NK-92 treated with Interleukin-12 subunit alpha and Interleukin-12 subunit beta, amount 100 ng/mL, for 24 hours (cell line): ENCODE data around the gene SMPD3.

Source experiments
- DNase-seq: peaks from one replicate; lab custom pipeline; 2025; lab: John Stamatoyannopoulos, UW

SMPD3 gene

DNA sequence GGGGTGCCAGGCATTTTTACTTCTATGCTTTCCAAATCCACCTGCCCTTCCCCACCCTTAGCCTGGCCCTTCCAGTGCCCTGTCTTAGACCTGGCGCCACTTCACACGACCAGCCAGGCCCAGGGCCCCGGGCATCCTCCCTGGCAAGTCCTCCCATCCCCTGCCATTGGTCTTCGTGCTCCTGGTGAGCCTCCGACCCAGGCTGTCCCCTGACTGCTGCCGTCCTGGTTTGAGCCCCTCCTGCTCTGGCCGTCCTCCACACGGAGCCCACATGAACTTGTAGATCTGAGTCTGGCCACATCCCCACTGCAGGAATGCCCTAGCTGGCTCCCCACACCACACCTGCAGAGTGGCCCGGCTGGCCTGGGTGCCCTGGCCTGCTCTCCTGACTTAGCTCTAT, 93.5 kb downstream of the SMPD3 start:
- no peak for DNase-seq

GRCh38 chr16:68353366-68353765, 94.9 kb downstream of the SMPD3 start:
- no peak for DNase-seq

GRCh38 chr16:68351991-68352431, 96.3 kb downstream of the SMPD3 start:
- no peak for DNase-seq

GRCh38 chr16:68351463-68351862, 96.8 kb downstream of the SMPD3 start:
- DNase-seq = no peak

DNA sequence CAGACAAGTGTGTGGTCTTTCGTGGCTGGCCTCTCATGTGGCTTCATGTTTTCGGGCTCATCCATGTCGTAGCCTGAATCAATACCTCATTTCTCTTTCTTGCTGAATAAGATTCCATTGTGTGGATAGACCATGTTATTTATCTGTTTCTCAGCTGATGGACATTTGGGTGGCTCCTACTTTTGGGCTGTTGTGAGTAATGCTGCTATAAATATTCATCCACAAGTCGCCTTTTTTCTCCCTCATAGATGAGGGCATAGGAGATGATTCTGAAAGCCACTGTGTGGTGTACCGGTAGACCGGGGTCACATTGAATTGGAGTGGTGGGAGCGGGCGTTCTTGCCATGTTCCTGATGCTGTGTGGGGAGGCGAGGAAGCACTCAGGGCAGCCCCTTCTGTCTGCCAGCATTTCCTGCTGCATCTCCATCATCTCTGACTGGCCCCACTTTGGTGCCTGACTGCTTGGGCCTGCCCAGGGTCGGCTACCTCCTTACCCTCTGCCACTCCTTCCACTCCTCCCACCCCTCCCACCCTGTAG, 97.4 kb downstream of the SMPD3 start:
- DNase-seq = no peak

DNA sequence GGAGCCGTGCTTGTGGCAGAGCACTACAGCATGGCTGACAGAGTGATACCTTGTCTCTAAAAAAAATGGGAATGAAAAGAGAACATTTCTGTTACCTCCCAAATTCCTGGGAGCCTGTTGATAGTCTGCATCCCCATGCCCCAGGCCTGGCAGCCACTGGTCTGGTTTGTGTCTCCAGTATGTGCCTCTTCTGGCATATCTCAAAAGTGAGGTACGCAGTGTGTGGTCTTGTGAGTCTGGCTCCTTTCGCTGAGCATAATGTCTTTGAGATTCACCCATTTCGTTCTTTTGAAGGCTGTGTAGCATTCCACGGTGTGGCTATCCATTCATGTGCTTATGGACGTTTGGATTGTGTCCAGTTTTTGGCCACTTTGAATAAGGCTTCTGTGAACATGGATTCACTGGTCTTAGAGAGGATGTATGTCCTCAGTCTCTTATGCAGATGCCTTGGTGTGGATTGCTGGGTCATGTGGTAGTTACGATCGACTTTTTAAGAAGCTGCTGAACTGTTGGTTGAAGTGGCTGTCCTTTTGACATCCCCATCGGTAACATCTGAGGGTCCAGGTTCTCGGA, 98.4 kb downstream of the SMPD3 start:
- no peak for DNase-seq

DNA sequence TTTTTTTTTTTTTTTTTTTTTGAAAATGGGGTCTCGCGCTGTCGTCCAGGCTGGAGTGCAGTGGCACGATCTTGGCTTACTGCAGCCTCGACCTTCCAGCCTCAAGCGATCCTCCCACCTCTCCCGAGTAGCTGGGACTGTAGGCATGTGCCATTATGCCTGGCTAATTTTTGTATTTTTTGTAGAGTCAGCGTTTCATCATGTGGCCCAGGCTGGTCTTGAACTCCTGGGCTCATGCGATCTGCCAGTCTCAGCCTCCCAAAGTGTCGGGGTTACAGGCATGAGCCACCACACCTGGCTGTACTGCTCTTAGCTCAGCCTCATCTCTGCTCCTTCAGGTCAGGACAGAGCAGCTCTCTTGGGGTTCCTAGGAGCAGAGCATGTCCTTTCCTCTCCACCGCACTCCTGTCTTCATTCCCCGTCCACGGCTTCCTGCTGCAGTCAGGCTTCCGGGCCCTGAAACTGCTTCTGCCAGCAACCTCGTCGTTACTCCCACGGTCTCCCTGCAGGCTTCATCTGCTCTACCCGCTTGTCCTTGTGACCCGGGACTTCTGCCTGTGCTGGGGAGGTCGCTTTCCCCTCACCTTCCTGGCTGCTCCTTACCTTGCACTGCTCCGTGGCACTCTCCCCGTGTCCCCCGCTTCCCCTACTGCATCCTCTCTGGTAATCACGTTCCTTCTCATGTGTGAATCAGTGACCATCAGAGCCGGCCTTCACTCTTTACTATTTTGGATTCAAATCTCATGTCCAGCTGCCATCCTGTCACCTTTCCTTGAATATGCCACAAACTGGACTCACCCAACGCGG, 99.5 kb downstream of the SMPD3 start:
- no peak for DNase-seq

- DNase-seq = no peak
Observed at GRCh38 chr16:68347605-68348004, 100.7 kb downstream of the SMPD3 start.

GRCh38 chr16:68346892-68347480, 101.3 kb downstream of the SMPD3 start:
- DNase-seq = no peak

DNA sequence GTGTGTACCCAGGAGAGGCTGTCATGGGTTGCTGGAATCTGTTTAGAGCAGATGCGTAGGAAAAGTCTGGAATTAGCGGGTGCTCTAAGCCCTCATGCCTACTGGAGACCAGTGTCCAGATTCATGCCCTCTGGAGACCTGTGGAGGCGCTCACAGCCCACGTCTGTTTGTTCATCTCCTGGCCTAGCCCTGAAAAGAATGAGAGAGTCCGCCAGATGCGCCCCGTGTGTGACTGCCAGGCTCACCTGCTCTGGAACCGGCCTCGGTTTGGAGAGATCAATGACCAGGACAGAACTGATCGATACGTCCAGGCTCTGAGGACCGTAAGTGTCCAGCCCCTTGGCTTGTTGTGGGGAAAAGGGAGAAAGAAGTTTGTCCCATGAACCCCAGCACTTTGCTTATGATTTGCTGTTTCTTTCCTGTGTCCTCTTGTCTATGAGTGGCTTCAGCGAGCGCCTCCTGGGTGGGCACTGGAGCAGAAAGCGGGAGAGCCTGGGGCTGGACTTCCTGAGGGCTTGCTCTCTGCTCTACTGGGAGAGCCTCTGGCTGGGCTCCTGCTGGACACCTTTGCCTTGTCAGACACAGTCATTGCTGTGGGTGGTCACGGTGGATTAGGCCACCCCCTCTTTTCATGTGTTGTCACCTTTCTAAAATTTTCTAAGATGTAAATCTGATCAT, 102.2 kb downstream of the SMPD3 start:
- DNase-seq = no peak

- no peak for DNase-seq
Observed at GRCh38 chr16:68345351-68345810, 102.9 kb downstream of the SMPD3 start.

DNA sequence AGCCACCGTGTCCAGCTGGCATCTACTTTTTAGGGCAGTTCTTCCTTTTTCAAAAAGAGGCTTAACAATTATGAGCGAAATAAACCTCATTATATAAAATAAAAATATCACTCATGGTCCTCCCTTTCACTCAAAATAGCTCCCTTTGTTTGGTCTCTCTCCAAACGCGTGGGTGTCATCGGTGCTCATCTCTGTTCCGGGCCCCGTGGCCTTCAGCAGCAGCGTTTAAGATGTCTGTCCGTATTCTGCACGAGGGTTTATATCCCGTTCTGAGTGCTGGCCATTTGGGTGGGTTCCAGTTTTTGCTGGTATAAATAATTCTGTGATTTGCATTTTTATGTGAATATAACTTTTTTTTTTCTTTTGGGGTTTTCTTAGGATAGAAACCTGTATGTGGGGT, 104.1 kb downstream of the SMPD3 start:
- DNase-seq = no peak

DNA sequence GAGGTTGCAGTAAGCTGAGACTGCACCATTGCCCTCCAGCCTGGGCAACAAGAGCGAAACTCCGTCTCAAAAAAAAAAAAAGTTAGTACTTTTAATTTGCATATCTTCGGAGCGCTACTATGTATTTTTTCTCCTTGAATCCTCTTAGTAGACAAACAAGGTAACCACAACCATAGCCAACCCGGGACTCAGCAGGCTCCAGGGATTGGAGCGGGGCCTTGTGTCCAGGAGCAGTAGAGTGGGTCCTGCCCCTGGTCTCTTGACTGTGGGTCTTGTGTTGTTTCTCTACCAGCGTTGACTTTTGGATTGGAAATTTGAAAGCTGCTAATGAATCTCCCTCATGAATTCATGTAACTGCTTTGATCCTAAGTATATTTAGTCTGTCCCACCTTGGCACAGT, 105.2 kb downstream of the SMPD3 start:
- no peak for DNase-seq

GRCh38 chr16:68342620-68343019, 105.7 kb downstream of the SMPD3 start:
- no peak for DNase-seq

GRCh38 chr16:68339214-68339613, 109.1 kb downstream of the SMPD3 start:
- no peak for DNase-seq

- DNase-seq = no peak
Observed at GRCh38 chr16:68338326-68339119, 109.8 kb downstream of the SMPD3 start.

DNA sequence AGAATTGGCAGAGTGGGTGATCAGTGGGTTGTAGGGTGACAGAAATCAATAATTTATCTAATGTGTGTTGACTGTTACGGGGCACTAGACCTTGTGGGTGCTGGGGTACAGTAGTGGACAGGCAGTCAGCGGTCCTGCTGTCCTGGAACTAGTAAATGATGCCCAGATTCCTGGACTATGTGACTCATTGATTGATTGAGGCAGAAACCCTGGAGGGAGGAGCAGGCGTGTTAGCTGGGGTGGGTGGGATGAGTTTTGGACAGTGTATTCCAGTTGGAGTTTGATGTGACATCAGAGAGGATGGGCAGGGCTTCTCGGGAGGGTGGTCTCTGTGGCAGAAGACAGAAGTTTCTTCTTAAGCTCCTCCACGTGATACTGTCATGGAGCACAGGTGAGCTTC, 113.1 kb downstream of the SMPD3 start:
- DNase-seq = no peak

DNA sequence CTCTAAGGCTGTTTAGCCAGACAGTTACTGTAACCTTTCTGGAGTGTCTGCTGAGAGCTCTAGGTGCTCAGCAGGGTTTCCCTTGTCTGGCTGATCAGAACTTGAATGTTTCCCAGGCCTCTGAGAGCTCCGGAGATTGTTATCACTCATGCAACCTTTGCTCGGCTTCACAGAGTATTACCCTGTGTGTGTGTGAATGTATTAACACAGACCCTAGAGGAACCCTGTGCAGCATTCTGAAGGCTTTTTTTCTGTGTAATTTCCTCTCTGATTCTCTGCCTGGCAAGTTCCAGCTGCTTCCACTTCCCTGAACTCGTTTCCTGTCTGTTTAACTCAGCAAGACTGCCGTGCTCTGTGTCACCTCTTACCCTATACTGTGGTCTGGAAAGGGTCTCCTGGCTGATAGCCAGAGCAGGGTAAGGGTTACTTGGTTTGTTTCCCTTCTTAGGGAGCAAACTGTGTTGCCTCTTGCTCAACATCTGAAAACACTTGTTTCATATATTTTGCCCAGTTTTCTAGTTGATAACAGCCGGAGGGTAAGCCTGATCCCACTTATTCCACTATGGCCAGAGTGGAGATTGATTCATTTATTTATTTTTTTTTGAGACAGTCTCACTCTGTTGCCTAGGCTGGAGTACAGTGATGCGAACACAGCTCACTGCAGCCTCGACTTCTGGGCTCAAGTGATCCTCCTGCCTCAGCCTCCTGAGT, 115.7 kb downstream of the SMPD3 start:
- DNase-seq = no peak

DNA sequence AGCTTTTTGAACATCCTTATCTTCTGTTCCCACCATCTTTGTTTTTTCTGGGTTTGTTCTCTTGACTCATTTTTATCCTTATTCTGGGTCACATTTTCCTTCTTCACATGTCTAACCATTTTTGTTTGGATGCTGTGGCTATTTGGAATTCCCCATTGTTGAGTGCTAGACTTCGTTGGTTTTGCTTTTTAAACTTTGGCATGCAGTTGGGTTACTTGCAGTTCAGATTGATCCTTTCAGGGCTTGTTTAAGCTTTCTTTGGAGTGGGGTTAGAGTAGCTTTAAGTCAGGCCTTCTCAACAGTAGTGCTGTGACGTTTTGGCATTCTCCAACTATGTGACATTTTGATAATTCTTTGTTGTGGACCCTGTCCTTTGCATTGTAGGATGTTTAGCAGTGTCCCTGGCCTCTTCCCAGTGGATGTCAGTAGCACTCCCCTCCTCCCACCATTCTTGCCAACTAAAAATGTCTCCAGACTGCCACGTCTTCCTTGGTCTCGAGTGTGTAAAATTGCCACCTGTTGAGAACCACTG, 116.4 kb downstream of the SMPD3 start:
- no peak for DNase-seq

- no peak for DNase-seq
Observed at GRCh38 chr16:68328860-68329390, 119.4 kb downstream of the SMPD3 start.
